Fibroblast of lung (primary cell): ENCODE data around the gene UPP2. TPM values are rescaled to one million over a fixed set of nuclear protein-coding genes. Genes with fewer than 3 reads are reported as not detected.

Experiments used
- DNase-seq, 2 donors: peaks; one replicate each; pipeline versions ENCODE4 v3.0.0 to v3.0.0-alpha.2; 2010; ENCODE audit warnings: low read depth in 2 of 2
- H2AFZ ChIP-seq: 2 replicates; pipeline ENCODE4 v1.5.1; 2012; ENCODE audit warnings: low read length, control low read depth, inconsistent platforms
- H3K27ac ChIP-seq: 2 replicates; pipeline ENCODE4 v1.5.1; 2011; ENCODE audit warnings: low read length, control low read depth; ENCODE audit not compliant: insufficient read depth
- H3K27me3 ChIP-seq: 2 replicates; pipeline ENCODE4 v1.5.1; 2011; ENCODE audit warnings: mild to moderate bottlenecking, low read length; ENCODE audit not compliant: control insufficient read depth, insufficient read depth
- H3K36me3 ChIP-seq: 2 replicates; pipeline ENCODE4 v1.5.1; 2011; ENCODE audit warnings: low read length; ENCODE audit not compliant: control insufficient read depth, insufficient read depth
- H3K4me1 ChIP-seq: 2 replicates; pipeline ENCODE4 v1.5.1; 2011; ENCODE audit warnings: low read length; ENCODE audit not compliant: control insufficient read depth, insufficient read depth; ENCODE audit errors: extremely low read depth
- H3K4me2 ChIP-seq: 2 replicates; pipeline ENCODE4 v1.5.1; 2011; ENCODE audit warnings: low read length, control low read depth; ENCODE audit not compliant: insufficient read depth; ENCODE audit errors: extremely low read depth
- H3K4me3 ChIP-seq, 4 experiments: fragments of 200-600 bp in 1 of 4; sonication (generic) in 1 of 4; replicated peaks in 1 of 4; 2 replicates each; pipeline ENCODE4 v1.5.1; 2011 to 2016; ENCODE audit warnings: low read length in 4 of 4, low read depth in 3 of 4, mild to moderate bottlenecking in 3 of 4, control low read depth in 2 of 4, inconsistent platforms in 1 of 4, mixed read lengths in 1 of 4; ENCODE audit not compliant: insufficient read depth in 1 of 4; ENCODE audit errors: control extremely low read depth in 1 of 4
- H3K79me2 ChIP-seq: 2 replicates; pipeline ENCODE4 v1.5.1; 2012; ENCODE audit warnings: mild to moderate bottlenecking, low read length, inconsistent platforms; ENCODE audit not compliant: control insufficient read depth, insufficient read depth
- H3K9ac ChIP-seq: 2 replicates; pipeline ENCODE4 v1.5.1; 2011; ENCODE audit warnings: mild to moderate bottlenecking, low read length, control low read depth; ENCODE audit not compliant: insufficient read depth
- H3K9me3 ChIP-seq: 2 replicates; pipeline ENCODE4 v1.5.1; 2012; ENCODE audit warnings: low read depth, low read length; ENCODE audit not compliant: control insufficient read depth, insufficient read depth
- H4K20me1 ChIP-seq: 2 replicates; pipeline ENCODE4 v1.5.1; 2011; ENCODE audit warnings: low read length; ENCODE audit not compliant: control insufficient read depth, insufficient read depth; ENCODE audit errors: extremely low read depth
- EZH2 ChIP-seq: IDR thresholded peaks from 2 replicates; pipeline ENCODE4 v1.5.1; 2012; ENCODE audit warnings: low read length, control low read depth, mild to moderate bottlenecking; ENCODE audit errors: missing control alignments
- polyA plus RNA-seq, 2 donors: library from polyadenylated mRNA; depleted of rRNA in 1 of 2; stranded (reverse) in 1 of 2; unstranded in 1 of 2; fragments of >200 nt; gene quantifications; 2 replicates each; pipeline ENCODE4 v1.2.1, GENCODE V29; 2011 to 2012; ENCODE audit warnings: missing spikeins in 1 of 2
- total RNA-seq: library from RNA; depleted of rRNA; stranded (reverse); fragments of >200 nt; gene quantifications from 2 replicates; pipeline ENCODE4 v1.2.1, GENCODE V29; 2014
- TF ChIP-seq, protein P1 (sequence below), 2 donors: IDR thresholded peaks in 1 of 2; conservative IDR thresholded peaks in 1 of 2; 1 replicate in 1 of 2; 2 replicates in 1 of 2; pipeline ENCODE4 v1.5.1; 2011 to 2012; ENCODE audit warnings: low read length in 2 of 2, control low read depth in 1 of 2, inconsistent platforms in 1 of 2, low read depth in 1 of 2, mild to moderate bottlenecking in 1 of 2

Gene UPP2
- total and polyA plus RNA-seq, 2 donors (not counting 1 experiment from before 2014, with no cell fraction given) = not detected

DNA sequence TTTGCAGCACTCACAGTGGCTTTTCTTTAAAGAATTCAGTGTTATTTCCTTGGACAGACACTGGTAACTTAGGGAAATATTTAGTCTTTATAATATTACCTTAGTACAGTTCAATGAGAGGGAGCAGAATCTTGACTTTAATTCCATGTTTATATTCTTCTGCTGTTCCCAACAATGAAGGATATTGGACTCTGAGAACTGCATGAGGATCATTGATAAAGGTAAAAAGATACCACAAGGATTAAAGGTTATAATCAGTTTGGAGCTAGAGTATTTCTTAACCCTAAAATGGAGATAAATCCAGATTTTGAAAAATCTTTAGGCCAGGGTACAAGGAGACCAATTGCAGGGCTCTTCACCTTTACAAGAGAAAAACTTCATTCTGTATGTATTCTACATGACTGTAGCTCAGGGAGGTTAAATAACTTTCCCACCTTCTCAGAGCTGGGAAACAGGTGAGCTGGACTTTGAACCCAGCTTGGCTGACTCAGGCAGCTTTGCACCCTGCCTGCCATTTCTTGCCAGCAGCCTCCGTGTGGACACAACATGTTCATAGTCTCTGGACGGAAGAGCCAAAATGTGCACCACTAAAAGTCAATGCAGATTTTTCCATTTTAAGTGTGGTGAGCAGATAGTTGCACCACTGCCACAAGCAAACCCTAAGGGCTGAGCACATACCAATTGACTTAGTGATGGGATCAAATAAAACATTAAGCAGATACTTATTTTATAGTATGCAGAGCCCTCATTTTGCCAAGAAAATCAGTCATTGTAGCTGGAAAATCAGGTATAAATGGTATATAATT lies 26.7 kb downstream of the UPP2 start:
- H3K4me2 ChIP-seq = no peak overlapping the region
- no peaks in the 10 kb centered on the region for H3K9me3 ChIP-seq
- no peaks in the 10 kb centered on the region for H3K79me2 ChIP-seq
- DNase-seq = no peak
- no peak overlapping the region for H3K27ac ChIP-seq
- TF ChIP-seq, protein P1, sequence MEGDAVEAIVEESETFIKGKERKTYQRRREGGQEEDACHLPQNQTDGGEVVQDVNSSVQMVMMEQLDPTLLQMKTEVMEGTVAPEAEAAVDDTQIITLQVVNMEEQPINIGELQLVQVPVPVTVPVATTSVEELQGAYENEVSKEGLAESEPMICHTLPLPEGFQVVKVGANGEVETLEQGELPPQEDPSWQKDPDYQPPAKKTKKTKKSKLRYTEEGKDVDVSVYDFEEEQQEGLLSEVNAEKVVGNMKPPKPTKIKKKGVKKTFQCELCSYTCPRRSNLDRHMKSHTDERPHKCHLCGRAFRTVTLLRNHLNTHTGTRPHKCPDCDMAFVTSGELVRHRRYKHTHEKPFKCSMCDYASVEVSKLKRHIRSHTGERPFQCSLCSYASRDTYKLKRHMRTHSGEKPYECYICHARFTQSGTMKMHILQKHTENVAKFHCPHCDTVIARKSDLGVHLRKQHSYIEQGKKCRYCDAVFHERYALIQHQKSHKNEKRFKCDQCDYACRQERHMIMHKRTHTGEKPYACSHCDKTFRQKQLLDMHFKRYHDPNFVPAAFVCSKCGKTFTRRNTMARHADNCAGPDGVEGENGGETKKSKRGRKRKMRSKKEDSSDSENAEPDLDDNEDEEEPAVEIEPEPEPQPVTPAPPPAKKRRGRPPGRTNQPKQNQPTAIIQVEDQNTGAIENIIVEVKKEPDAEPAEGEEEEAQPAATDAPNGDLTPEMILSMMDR (conservative IDR thresholded peaks at IDR 0.05 in 1 of 2, IDR thresholded peaks at IDR 0.05 in 1 of 2; ENCODE audit: low read depth in 1 of 2, low read length in 2 of 2) = no peak
- no peak for TF ChIP-seq EZH2
- H4K20me1 ChIP-seq = no peaks in the 10 kb centered on the region
- H3K36me3 ChIP-seq = no peaks in the 10 kb centered on the region
- H3K4me3 ChIP-seq = no peak overlapping the region
- H3K27me3 ChIP-seq = no peaks in the 10 kb centered on the region
- no peak overlapping the region for H2AFZ ChIP-seq
- no peak overlapping the region for H3K9ac ChIP-seq
- no peaks in the 10 kb centered on the region for H3K4me1 ChIP-seq

DNA sequence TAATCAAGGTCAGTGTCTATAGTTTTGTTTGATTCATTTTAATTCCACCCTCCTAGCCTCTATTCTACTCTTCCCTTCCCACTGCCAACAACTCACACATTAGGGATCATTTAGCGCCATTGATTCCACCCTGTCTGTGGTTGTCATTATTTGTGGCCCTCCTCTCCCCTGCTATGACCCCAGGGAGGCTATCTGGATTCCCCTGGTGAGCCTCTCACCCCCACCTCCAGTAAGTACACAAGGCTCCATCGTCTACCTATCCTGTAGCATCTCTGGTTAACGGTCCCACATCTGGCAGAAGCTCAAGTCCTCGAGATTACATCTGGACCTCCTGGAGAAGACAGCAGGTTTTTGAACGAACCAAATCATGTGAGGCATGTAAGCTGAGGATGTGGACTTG lies 27.4 kb downstream of the UPP2 start:
- Histone ChIP-seq H3K4me3 (no peak overlapping the region), H3K27me3 (no peaks in the 10 kb centered on the region), H4K20me1 (no peaks in the 10 kb centered on the region), H3K9me3 (no peaks in the 10 kb centered on the region), H3K27ac (no peak overlapping the region), H2AFZ (no peak overlapping the region), H3K9ac (no peak overlapping the region), H3K79me2 (no peaks in the 10 kb centered on the region), H3K36me3 (no peaks in the 10 kb centered on the region), H3K4me1 (no peaks in the 10 kb centered on the region), H3K4me2 (no peak overlapping the region)
- DNase-seq = no peak
- TF ChIP-seq EZH2 = no peak
- TF ChIP-seq, protein P1 (conservative IDR thresholded peaks at IDR 0.05 in 1 of 2, IDR thresholded peaks at IDR 0.05 in 1 of 2; ENCODE audit: low read depth in 1 of 2, low read length in 2 of 2) = no peak

- H3K4me3 ChIP-seq = no peak overlapping the region
- H4K20me1 ChIP-seq = no peaks in the 10 kb centered on the region
- DNase-seq = peak in 1 of 2 donors; percentile 10
- no peak overlapping the region for H3K9ac ChIP-seq
- no peaks in the 10 kb centered on the region for H3K36me3 ChIP-seq
- TF ChIP-seq EZH2 = no peak
- TF ChIP-seq, protein P1 (conservative IDR thresholded peaks at IDR 0.05 in 1 of 2, IDR thresholded peaks at IDR 0.05 in 1 of 2; ENCODE audit: low read depth in 1 of 2, low read length in 2 of 2) = no peak
- peaks cover 2% of the 10 kb centered on the region for H3K27me3 ChIP-seq
- no peaks in the 10 kb centered on the region for H3K4me1 ChIP-seq
- H3K27ac ChIP-seq = no peak overlapping the region
- H2AFZ ChIP-seq = no peak overlapping the region
- H3K9me3 ChIP-seq = no peaks in the 10 kb centered on the region
- H3K79me2 ChIP-seq = no peaks in the 10 kb centered on the region
- no peak overlapping the region for H3K4me2 ChIP-seq
Measured at GRCh38 chr2:158130832-158131473, 29.3 kb downstream of the UPP2 start.
